Measurements from ENCODE around the gene UPK3A.
A peak's percentile ranks its signal among the peaks of the same experiment; 100 is the strongest.

The UPK3A gene

DNA sequence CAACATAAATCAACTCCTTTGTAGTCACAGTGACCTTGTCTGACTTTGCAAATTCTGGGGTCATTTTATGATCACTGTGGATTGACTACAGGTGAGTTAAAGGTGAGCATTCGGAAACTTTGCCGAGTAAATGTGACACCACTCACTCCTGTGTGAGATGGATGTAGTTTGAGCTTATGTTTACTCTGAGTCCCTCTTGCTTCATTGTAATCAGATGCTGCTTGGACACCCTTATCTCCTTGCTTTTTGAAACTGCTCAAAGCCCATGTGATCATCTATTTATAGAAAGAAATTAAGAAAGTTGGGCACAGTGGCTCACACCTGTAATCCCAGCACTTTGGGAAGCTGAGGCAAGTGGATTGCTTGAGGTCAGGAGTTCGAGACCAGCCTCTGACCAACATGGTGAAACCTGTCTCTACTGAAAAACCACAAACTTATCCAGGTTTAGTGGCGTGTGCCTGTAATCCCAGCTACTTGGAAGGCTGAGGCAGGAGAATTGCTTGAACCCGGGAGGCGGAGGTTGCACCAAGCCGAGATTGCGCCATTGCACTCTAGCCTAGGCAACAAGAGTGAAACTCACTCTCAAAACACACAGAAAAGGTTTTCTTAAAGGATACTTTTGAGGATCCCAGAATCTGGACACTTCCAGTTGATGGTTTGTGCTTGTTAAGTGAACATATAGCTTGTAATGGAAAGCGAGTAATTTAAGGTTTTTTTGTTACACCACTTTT is 32.2 kb downstream of the UPK3A start:
- H3K27me3 ChIP-seq: no peaks in the 10 kb centered on the region
- peaks cover 29 to 44% of the 10 kb centered on the region in 2 experiments for H3K4me1 ChIP-seq (ENCODE audit: control insufficient read depth in 1 of 2, insufficient read depth in 1 of 2, low read depth in 1 of 2, low read length in 1 of 2)
- no peaks in the 10 kb centered on the region for H3K9me3 ChIP-seq
- TF ChIP-seq, protein P1, sequence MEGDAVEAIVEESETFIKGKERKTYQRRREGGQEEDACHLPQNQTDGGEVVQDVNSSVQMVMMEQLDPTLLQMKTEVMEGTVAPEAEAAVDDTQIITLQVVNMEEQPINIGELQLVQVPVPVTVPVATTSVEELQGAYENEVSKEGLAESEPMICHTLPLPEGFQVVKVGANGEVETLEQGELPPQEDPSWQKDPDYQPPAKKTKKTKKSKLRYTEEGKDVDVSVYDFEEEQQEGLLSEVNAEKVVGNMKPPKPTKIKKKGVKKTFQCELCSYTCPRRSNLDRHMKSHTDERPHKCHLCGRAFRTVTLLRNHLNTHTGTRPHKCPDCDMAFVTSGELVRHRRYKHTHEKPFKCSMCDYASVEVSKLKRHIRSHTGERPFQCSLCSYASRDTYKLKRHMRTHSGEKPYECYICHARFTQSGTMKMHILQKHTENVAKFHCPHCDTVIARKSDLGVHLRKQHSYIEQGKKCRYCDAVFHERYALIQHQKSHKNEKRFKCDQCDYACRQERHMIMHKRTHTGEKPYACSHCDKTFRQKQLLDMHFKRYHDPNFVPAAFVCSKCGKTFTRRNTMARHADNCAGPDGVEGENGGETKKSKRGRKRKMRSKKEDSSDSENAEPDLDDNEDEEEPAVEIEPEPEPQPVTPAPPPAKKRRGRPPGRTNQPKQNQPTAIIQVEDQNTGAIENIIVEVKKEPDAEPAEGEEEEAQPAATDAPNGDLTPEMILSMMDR (IDR thresholded peaks at IDR 0.05): no peak
- peak overlapping the region; percentile 86 for H3K27ac ChIP-seq
- no peak overlapping the region for H3K4me3 ChIP-seq (ENCODE audit: low read depth in 1 of 2, low read length in 1 of 2)
- no peaks in the 10 kb centered on the region for H3K36me3 ChIP-seq

- peaks cover 4% of the 10 kb centered on the region for H3K36me3 ChIP-seq
- TF ChIP-seq, protein P1 (IDR thresholded peaks at IDR 0.05): no peak
- H3K27ac ChIP-seq: peak overlapping the region; percentile 86
- no peaks in the 10 kb centered on the region for H3K9me3 ChIP-seq
- H3K4me3 ChIP-seq (ENCODE audit: low read depth in 1 of 2, low read length in 1 of 2): no peak overlapping the region
- H3K4me1 ChIP-seq (ENCODE audit: control insufficient read depth in 1 of 2, insufficient read depth in 1 of 2, low read depth in 1 of 2, low read length in 1 of 2): peaks cover 29 to 44% of the 10 kb centered on the region in 2 experiments
- no peaks in the 10 kb centered on the region for H3K27me3 ChIP-seq
Observed at GRCh38 chr22:45317551-45318167, 32.9 kb downstream of the UPK3A start.

GRCh38 chr22:45318168-45318557 is 33.4 kb downstream of the UPK3A start:
- Histone ChIP-seq H3K4me1 (ENCODE audit: control insufficient read depth in 1 of 2, insufficient read depth in 1 of 2, low read depth in 1 of 2, low read length in 1 of 2) (peaks cover 29 to 44% of the 10 kb centered on the region in 2 experiments), H3K36me3 (peaks cover 9% of the 10 kb centered on the region), H3K27me3 (no peaks in the 10 kb centered on the region), H3K27ac (peak overlapping the region; percentile 86), H3K9me3 (no peaks in the 10 kb centered on the region), H3K4me3 (ENCODE audit: low read depth in 1 of 2, low read length in 1 of 2) (peak overlapping the region; percentile 7 to 41)
- TF ChIP-seq, protein P1 (IDR thresholded peaks at IDR 0.05): no peak

DNA sequence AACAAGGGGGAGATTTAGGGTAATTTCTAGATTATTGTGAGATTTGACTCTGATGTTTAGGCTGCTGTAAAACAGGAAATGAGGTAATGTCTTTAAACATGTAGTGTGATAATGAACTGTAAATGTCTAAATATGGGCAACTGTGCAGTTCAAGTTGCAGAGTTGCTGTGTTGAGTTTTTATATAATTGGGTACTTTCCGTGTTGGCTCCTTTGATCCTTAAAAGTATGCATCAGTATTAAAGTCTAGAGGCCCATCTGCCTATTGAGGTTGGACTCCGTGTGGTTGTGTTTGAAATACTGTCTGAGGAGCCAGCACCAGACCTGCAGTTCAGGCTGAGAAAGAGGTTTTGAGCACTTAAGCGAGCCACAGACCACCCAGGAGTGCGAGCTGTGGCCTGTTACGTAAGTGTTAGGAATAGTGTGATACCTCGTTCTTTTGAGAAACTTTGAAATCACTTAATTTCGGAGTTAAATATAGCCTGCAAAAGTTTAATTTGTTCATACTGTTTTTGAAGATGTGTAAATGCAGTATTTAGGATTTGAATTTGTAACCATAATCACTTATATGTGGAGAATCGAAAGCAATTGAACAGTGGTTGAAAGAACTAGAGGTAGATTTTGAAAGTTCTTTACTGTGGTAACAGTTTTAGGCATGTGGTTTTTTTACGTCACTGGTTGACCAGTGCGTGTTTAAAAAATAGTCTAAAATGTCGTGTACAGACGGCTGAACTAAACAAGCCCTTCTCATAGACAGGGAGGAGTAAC is 34.0 kb downstream of the UPK3A start:
- Histone ChIP-seq H3K36me3 (peaks cover 15% of the 10 kb centered on the region), H3K27me3 (no peaks in the 10 kb centered on the region), H3K4me1 (ENCODE audit: control insufficient read depth in 1 of 2, insufficient read depth in 1 of 2, low read depth in 1 of 2, low read length in 1 of 2) (peaks cover 29 to 43% of the 10 kb centered on the region in 2 experiments), H3K9me3 (no peaks in the 10 kb centered on the region), H3K27ac (peak overlapping the region; percentile 86), H3K4me3 (ENCODE audit: low read depth in 1 of 2, low read length in 1 of 2) (peak overlapping the region; percentile 7 to 41)
- TF ChIP-seq, protein P1 (IDR thresholded peaks at IDR 0.05): no peak

- peak overlapping the region; percentile 86 for H3K27ac ChIP-seq
- no peaks in the 10 kb centered on the region for H3K27me3 ChIP-seq
- peaks cover 29 to 37% of the 10 kb centered on the region in 2 experiments for H3K4me1 ChIP-seq (ENCODE audit: control insufficient read depth in 1 of 2, insufficient read depth in 1 of 2, low read depth in 1 of 2, low read length in 1 of 2)
- no peak overlapping the region for H3K4me3 ChIP-seq (ENCODE audit: low read depth in 1 of 2, low read length in 1 of 2)
- H3K9me3 ChIP-seq: no peaks in the 10 kb centered on the region
- peaks cover 21% of the 10 kb centered on the region for H3K36me3 ChIP-seq
- TF ChIP-seq, protein P1 (IDR thresholded peaks at IDR 0.05): no peak
Observed at GRCh38 chr22:45319324-45319685, 34.6 kb downstream of the UPK3A start.
